HepG2 (cell line): ENCODE data around the gene STX8. TPM values are rescaled to one million over a fixed set of nuclear protein-coding genes. Genes with fewer than 3 reads are reported as not detected.

ENCODE experiments used
- ATAC-seq: fragments of 200-7000 bp; cut with Tn5 transposase; 3 replicates; pipeline ENCODE4 v1.9.1; 2020; ENCODE audit warnings: mild to moderate bottlenecking, moderate library complexity
- BruUV-seq: library from RNA; stranded (reverse); fragments of 400-500 nt; replicated peaks from 2 replicates; lab custom pipeline; 2021; lab: Mats Ljungman, UMichigan
- CTCF ChIA-PET: fragments of 300-600 bp; formaldehyde crosslinking; extraction: SDS; loops from one replicate; lab custom pipeline; 2021; ENCODE audit warnings: low total read pairs, inconsistent platforms, low intra/inter-chr PET ratio; lab: Yijun Ruan, JAX
- POLR2A ChIA-PET: fragments of 350-600 bp; sonication (Branson Sonifier 250); formaldehyde crosslinking; loops from one replicate; lab custom pipeline; 2020; ENCODE audit warnings: antibody characterized with exemption, inconsistent platforms; lab: Yijun Ruan, JAX
- DNase-seq: peaks from one replicate; pipeline ENCODE4 v3.0.0-alpha.2; 2015; ENCODE audit warnings: low spot score
- FAIRE-seq: peaks from 3 replicates; lab custom pipeline; 2011; peaks lifted over from hg19 to GRCh38; lab: Jason Lieb, UNC
- H2AFZ ChIP-seq: one replicate; pipeline ENCODE4 v1.6.1; 2011; ENCODE audit warnings: low read length, inconsistent platforms
- H3K27ac ChIP-seq: fragments of 300-600 bp; 3 replicates; pipeline ENCODE4 v1.8.0; 2011; ENCODE audit warnings: mixed run types, mild to moderate bottlenecking, mixed read lengths, low read length, inconsistent platforms; ENCODE audit not compliant: insufficient read depth; ENCODE audit errors: extremely low read length
- H3K27me3 ChIP-seq, 2 experiments: fragments of 200-600 bp in 1 of 2; 2 replicates in 1 of 2; 3 replicates in 1 of 2; pipeline versions ENCODE4 v1.6.0 to v1.8.0; 2011; ENCODE audit warnings: low read length in 2 of 2, mild to moderate bottlenecking in 2 of 2, moderate library complexity in 2 of 2, inconsistent platforms in 1 of 2; ENCODE audit not compliant: insufficient read depth in 2 of 2, control insufficient read depth in 1 of 2
- H3K36me3 ChIP-seq, 2 experiments: fragments of 200-600 bp in 1 of 2; replicated peaks in 1 of 2; 2 replicates in 1 of 2; 3 replicates in 1 of 2; pipeline versions ENCODE4 v1.5.1 to v1.8.0; 2011; ENCODE audit warnings: low read length in 2 of 2, inconsistent platforms in 1 of 2; ENCODE audit not compliant: insufficient read depth in 2 of 2, control insufficient read depth in 1 of 2
- H3K4me1 ChIP-seq: 2 replicates; pipeline ENCODE4 v1.5.1; 2012; ENCODE audit warnings: low read length, inconsistent platforms; ENCODE audit not compliant: insufficient read depth
- H3K4me2 ChIP-seq: 2 replicates; pipeline ENCODE4 v1.6.0; 2011; ENCODE audit warnings: low read depth, low read length, inconsistent platforms
- H3K4me3 ChIP-seq, 3 experiments: fragments of 200-600 bp in 1 of 3; sonication (generic), shearing (Covaris generic) in 1 of 3; replicated peaks in 1 of 3; 2 replicates each; pipeline ENCODE4 v1.5.1; 2011 to 2016; ENCODE audit warnings: low read length in 3 of 3, inconsistent platforms in 2 of 3, low read depth in 2 of 3, mild to moderate bottlenecking in 2 of 3, control low read depth in 1 of 3, mixed read lengths in 1 of 3; ENCODE audit not compliant: insufficient read depth in 1 of 3
- H3K79me2 ChIP-seq: one replicate; pipeline ENCODE4 v1.6.1; 2011; ENCODE audit warnings: low read length, inconsistent platforms; ENCODE audit not compliant: insufficient read depth
- H3K9ac ChIP-seq: 2 replicates; pipeline ENCODE4 v1.6.0; 2011; ENCODE audit warnings: mild to moderate bottlenecking, low read depth, low read length, inconsistent platforms; ENCODE audit not compliant: insufficient read depth
- H3K9me3 ChIP-seq: 2 replicates; pipeline ENCODE4 v1.5.1; 2012; ENCODE audit warnings: mild to moderate bottlenecking, low read length
- H4K20me1 ChIP-seq: 2 replicates; pipeline ENCODE4 v1.6.0; 2011; ENCODE audit warnings: inconsistent platforms, mild to moderate bottlenecking, low read length, moderate library complexity; ENCODE audit not compliant: insufficient read depth
- TFDP1 ChIP-seq: IDR thresholded peaks from 2 replicates; pipeline ENCODE4 v1.6.1; 2016; ENCODE audit warnings: missing compliant biosample characterization, missing genetic modification reagents, borderline replicate concordance
- ZBTB49 ChIP-seq: sonication (generic); formaldehyde crosslinking; IDR thresholded peaks from 2 replicates; pipeline ENCODE4 v1.4.0; 2020; ENCODE audit warnings: missing genetic modification reagents, borderline replicate concordance
- ZNF274 ChIP-seq: sonication (generic); formaldehyde crosslinking; IDR thresholded peaks from 2 replicates; pipeline ENCODE4 v1.5.1; 2020; ENCODE audit warnings: mild to moderate bottlenecking, missing genetic modification reagents
- ZNF652 ChIP-seq: IDR thresholded peaks from 2 replicates; pipeline ENCODE4 v1.6.1; 2016; ENCODE audit warnings: low read depth, borderline replicate concordance
- WGBS: methylation state at CpG from one replicate; pipeline ENCODE4 v1.1.6; 2017; ENCODE audit warnings: low lambda C conversion rate; 5-methylcytosine and 5-hydroxymethylcytosine counted together
- in situ Hi-C: cut with HindIII; loops from 2 replicates; pipeline ENCODE4 v1.10.0; 2017; ENCODE audit warnings: low pct_unique_long_range_greater_than_20kb; ENCODE audit not compliant: extremely low pct_ligation_motif_present
- intact Hi-C: fragments of 100-400 bp; cut with micrococcal nuclease; formaldehyde crosslinking; loops from one replicate; pipeline ENCODE4 v1.10.0; 2022; ENCODE audit not compliant: unreplicated experiment
- polyA plus RNA-seq, 8 experiments: library from polyadenylated mRNA; depleted of rRNA in 3 of 8; stranded (reverse) in 7 of 8; unstranded in 1 of 8; fragments of >200 nt; fragmentation: Illumina TruSeq in 4 of 8; extraction: Trizol in 4 of 8; gene quantifications; 2 replicates each; pipeline versions ENCODE4 v1.2.1 to v1.2.3, GENCODE V29; 2011 to 2016; ENCODE audit warnings: low read depth in 4 of 8, missing spikeins in 1 of 8, mixed read lengths in 1 of 8; ENCODE audit not compliant: insufficient read depth in 1 of 8
- total RNA-seq, 5 experiments: library from RNA; depleted of rRNA; stranded (reverse); fragments of >200 nt; fragmentation: Illumina TruSeq; extraction: Trizol; gene quantifications; 2 replicates each; pipeline ENCODE4 v1.2.3, GENCODE V29; 2016; ENCODE audit warnings: low read depth in 1 of 5

Gene STX8
- total and polyA plus RNA-seq, 2 of the 13 experiments (the other 11 are each of a cell fraction or from before 2014, with no cell fraction given), result 36.4 to 53.6 TPM

- TF ChIP-seq TFDP1 (no peak), ZNF274 (CRISPR knock-in tag) (no peak)
These were observed 186.5 kb downstream of the STX8 start (continued) for GRCh38 chr17:9389111-9389527.

GRCh38 chr17:9386401-9386800 is 189.2 kb downstream of the STX8 start:
- WGBS, result 80% methylated on average over 3 of the region's 3 CpGs
- FAIRE-seq (no peak), ATAC-seq (no peak), DNase-seq (no peak)
- ChIA-PET CTCF (no interaction called here), POLR2A (no interaction called here)
- H3K36me3 ChIP-seq, result no peaks in the 10 kb centered on the region
- no peaks in the 10 kb centered on the region for H3K79me2 ChIP-seq
- no peak overlapping the region for H3K9ac ChIP-seq
- H3K27me3 ChIP-seq, result no peaks in the 10 kb centered on the region
- H3K4me3 ChIP-seq, result no peak overlapping the region
- H3K4me1 ChIP-seq, result 0 out of 2 replicates have a peak, but pooled peaks cover 7% of the 10 kb centered on the region
- TF ChIP-seq ZNF652 (CRISPR knock-in tag), result peak; percentile 38; the same call in 1 of the 2 replicates
- TF ChIP-seq ZBTB49 (CRISPR knock-in tag), result no peak
- H3K27ac ChIP-seq, result no peak overlapping the region
- no peaks in the 10 kb centered on the region for H3K9me3 ChIP-seq
- in situ Hi-C loops (no loop called here), intact Hi-C loops (no loop called here)
- no peaks in the 10 kb centered on the region for H4K20me1 ChIP-seq
- no peak overlapping the region for H3K4me2 ChIP-seq
- no TSS peak for BruUV-seq
- no peak overlapping the region for H2AFZ ChIP-seq
